ENCODE results near the gene B3GALNT1.
A peak's percentile ranks its signal among the peaks of the same experiment; 100 is the strongest.

The B3GALNT1 gene, protein sequence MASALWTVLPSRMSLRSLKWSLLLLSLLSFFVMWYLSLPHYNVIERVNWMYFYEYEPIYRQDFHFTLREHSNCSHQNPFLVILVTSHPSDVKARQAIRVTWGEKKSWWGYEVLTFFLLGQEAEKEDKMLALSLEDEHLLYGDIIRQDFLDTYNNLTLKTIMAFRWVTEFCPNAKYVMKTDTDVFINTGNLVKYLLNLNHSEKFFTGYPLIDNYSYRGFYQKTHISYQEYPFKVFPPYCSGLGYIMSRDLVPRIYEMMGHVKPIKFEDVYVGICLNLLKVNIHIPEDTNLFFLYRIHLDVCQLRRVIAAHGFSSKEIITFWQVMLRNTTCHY

DNA sequence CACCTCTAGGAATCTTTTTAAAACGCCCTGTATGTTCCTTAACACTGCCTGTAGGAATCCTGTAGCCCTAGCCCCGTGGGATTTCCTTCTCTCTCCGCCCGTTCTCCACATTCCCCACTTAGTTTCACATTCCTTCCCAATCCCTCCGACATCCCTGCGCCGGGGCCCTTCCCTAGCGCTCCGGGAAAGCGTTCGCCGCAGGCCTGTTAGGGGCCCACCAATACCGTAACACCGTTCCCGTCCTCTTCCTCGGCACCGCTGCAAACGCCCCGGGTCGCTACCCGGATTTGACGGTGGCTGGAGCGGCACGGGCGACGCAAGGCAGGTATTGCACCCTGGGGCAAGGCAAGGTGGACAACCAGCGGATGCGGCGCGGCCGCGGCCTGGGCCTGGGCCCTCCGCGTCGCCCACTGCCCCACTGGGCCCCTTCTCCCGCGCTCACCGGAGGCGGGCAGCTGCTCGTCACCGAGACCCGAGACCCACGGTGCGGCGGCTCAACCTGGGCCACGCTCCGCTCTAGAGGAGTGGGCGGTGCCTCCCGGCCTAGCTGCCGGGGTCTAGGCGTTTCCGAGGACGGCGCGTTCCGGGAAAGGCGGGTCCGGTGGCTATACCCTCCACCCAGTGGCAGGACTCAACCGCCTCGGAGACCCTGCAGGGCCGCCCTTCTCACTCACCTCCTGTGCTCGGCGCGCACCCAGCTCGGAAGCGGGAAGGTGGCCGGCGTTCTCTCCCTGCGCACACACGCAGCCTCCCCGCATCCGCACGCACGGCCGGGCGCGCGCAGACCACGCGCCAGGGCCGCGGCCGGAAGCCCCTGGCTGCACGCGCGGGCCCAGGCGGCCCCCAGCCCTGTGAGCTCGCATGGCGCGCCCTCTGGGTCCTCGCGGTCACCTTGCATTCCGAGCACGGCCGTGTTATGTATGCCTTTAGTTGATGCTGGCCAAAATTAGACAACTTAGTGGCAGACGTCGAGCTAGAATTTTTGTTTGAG is at the start of gene B3GALNT1:
B3GALNT1 (minus strand) TSS at position 789 of the 991 bp plus-strand sequence. CDS start 18,595 bp downstream, outside the sequence.
- DNase-seq, result peak; percentile 19 to 32

- DNase-seq, result no peak
Measured at GRCh38 chr3:161153480-161153879, 48.3 kb upstream of the B3GALNT1 start.

- no peak for DNase-seq
Measured at GRCh38 chr3:161150001-161150525, 44.9 kb upstream of the B3GALNT1 start.

GRCh38 chr3:161149529-161149928 is 44.4 kb upstream of the B3GALNT1 start:
- no peak for DNase-seq

DNA sequence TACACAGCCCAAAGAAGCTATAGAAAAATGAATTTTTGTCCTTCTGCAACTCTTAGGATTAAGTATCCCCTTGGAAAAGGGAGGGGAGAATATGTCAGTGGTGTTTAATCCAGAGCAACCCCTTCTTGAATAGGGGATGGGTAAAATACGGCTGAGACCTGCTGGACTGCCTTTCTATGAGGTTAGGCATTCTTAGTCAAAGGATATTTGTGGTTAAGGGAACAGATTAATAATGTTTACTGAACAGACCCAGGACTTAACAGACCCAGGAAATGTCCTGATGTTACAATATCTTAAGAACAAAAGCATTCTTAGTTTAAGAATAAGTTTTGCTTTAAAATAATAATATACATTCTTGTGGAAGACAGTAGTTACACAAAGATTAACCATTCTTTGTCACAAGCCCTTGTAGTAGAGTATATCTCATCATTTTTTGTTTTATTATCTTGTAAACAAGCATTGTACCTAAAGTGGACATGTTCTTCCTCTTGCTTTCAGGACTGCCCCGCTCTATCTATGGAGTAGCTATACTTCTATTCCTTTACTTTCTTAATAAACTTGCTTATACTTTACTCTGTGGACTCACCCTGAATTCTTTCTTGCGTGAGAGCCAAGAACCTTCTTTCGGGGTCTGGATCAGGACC is 43.8 kb upstream of the B3GALNT1 start:
- DNase-seq, result no peak

DNA sequence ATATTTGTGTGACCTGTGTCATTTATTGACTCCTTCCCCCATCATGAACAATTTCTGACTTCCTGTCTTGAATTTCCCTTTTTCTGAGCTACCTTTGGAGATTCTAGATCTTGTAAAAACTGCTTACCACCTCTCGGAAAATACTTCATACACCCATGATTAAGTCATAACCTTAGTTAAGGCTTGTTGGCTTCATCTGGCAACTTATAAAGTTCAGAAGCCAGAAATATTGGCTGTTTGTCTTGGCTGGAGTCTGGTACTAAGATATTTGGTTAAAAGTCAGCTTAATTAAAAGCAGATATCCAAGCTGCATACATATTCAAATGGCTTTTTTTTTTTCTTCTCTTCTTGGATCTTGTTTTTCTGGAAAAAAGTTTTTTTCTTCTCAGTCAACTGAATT is 37.3 kb upstream of the B3GALNT1 start:
- no peak for DNase-seq

DNA sequence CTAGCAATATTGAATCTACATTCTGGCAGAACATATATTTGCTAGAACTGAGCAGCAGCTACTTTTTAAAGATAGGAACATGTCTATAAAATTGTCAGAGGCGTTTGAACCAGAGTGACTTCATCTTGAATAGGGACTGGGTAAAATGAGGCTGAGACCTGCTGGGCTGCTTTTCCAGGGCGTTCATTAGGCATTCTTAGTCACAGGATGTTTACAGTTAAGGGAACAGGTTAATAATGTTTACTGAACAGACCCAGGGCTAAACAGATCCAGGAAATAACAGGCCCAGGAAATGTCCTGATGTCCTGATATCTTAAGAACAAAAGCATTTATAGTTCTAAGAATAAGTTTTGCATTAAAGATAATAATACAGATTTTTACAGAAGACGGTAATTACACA is 34.5 kb upstream of the B3GALNT1 start:
- DNase-seq, result no peak

GRCh38 chr3:161137260-161137659 is 32.1 kb upstream of the B3GALNT1 start:
- DNase-seq, result no peak

- DNase-seq, result no peak
Measured at GRCh38 chr3:161132391-161132790, 27.2 kb upstream of the B3GALNT1 start.

DNA sequence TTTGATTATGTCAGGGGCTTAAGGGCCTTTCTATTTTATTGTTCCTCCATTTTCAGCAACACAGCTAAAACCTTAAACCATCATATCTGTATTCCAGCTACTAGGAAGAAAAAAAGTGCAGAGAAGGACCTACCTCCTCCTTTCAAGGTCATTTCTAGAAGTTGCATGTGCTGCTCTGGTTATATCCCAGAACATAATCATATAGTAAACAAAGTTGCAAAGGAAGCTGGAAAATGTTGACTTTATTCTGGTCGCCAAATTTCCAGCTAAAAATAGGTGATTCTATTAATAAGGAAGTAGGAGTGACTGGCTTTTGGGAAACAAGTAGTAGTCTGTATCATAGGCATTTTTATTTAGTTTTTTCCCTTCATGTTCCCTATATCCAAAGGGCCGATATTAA is 21.3 kb upstream of the B3GALNT1 start:
- no peak for DNase-seq

DNA sequence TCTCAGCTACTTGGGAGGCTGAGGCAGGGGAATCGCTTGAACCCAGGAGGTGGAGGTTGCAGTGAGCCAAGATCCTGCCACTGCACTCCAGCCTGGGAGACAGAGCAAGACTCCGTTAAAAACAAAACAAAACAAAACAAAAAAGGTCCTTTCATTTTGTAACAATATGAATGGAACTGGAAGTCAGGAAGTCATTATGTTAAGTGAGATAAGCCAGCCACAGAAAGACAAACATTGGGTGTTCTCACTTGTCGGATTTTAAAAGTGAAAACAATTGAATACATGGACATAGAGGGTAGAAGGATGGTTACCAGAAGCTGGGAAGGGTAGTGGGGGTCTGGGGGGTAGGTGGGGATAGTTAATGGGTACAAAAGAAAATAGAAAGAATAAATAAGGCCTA is 12.5 kb upstream of the B3GALNT1 start:
- no peak for DNase-seq

DNA sequence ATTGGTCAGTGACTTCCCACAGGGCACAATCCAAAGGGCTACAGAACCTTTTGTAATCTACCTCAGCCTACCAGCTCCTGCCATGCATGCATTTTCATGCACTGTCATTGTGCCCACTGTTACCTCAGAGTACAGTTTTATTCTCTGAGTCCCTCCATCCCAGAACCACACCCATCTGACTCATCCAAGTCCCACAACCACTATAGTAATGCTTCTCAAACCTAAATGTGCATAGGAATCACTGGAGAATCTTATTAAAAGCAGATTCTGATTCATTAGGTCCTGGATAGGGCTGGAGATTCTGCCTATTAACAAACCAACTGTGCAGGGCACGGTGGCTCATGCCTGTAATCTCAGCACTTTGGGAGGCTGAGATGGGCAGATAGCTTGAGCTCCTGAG is 3.7 kb upstream of the B3GALNT1 start:
- no peak for DNase-seq

GRCh38 chr3:161107311-161107710 is 2.2 kb upstream of the B3GALNT1 start:
- DNase-seq, result no peak

DNA sequence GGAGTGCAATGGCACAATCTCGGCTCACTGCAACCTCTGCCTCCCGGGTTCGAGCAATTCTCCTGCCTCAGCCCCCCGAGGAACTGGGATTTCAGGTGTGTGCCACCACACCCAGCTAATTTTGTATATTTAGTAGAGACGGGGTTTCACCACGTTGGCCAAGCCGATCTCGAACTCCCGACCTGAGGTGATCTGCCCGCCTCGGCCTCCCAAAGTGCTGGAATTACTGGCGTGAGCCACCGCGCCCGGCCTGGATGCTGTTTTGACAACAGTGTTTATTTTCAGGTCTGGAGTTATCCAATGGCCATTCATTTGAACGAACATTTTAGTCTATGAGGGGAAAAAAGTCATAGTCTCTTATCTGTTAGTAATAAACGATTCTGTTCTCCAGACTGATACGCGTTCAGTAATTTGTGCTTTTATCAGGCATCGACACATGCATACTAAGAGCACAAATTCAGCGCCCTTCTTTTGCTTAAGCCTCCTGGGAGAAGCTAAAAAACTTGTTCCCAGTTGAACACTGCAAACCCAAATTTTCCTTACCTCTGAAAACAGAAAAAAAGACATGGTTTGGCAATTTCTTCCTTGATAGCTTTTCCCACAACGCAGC is 1.3 kb downstream of the B3GALNT1 start:
- no peak for DNase-seq

GRCh38 chr3:161101609-161102008 is 3.5 kb downstream of the B3GALNT1 start:
- no peak for DNase-seq

GRCh38 chr3:161100994-161101393 is 4.2 kb downstream of the B3GALNT1 start:
- DNase-seq, result no peak

GRCh38 chr3:161096771-161097367 is 8.3 kb downstream of the B3GALNT1 start:
- no peak for DNase-seq

- no peak for DNase-seq
Measured at GRCh38 chr3:161093895-161094294, 11.3 kb downstream of the B3GALNT1 start.

GRCh38 chr3:161084277-161084676 is 20.9 kb downstream of the B3GALNT1 start:
- DNase-seq, result no peak

DNA sequence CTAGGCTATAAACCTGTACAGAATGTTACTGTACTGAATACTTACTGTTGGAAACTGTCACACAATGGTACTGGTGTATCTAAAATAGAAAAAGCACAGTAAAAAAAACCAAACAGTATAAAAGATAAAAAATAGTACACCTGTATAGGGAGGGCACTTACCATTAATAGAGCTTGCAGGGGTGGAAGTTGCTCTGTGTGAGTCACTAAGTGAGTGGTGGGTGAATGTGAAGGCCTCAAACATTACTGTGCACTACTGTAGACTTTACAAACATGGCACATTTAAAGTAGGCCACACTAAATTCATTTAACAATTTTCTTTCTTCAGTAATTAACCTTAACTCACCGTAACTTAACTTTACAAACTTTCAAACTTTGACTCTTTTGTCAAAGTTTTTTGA is 22.0 kb downstream of the B3GALNT1 start:
- DNase-seq, result no peak

GRCh38 chr3:161082063-161082462 is 23.1 kb downstream of the B3GALNT1 start:
- DNase-seq, result no peak

DNA sequence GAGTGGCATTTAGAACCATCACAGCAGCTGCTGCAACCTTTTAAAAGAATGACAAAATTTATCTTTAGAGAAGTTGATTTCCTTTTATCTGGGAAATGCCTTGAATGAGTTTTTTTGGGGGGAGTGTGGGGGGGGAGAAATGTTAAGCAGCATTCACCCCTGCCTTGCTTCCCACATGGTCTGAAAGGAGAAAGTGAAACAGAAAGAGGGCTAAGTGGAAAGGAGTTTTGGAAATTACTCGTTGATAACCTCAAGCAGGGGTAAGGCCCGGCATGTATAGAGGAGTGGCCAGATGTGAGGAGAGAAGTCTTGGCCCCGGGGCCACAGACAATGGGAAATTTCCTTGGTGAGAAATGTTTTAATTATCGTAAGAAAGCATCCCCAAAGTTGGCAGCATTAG is 23.5 kb downstream of the B3GALNT1 start:
- DNase-seq, result no peak

Measured in hippocampal formation (tissue), 2 donors.